ENCODE data around the gene CUL4A. TPM values are rescaled to one million over a fixed set of nuclear protein-coding genes. Genes with fewer than 3 reads are reported as not detected.

Gene CUL4A
- total and polyA plus RNA-seq, 9 of the 15 experiments (the other 6 are each of a cell fraction or from before 2014, with no cell fraction given): 21.1 to 92.0 (median 63.2) TPM

- peak in 1 of 2 experiments; percentile 22; a peak in 2 of 4 replicates for TF ChIP-seq NONO (IDR thresholded peaks at IDR 0.05; ENCODE audit: low read depth in 2 of 2, low read length in 1 of 2)
- peak; percentile 75; the same call in 1 of the 2 replicates for TF ChIP-seq SMAD4 (CRISPR knock-in tag; conservative IDR thresholded peaks at IDR 0.05)
- TF ChIP-seq PRPF4 (IDR thresholded peaks at IDR 0.05; ENCODE audit: insufficient read depth, low read depth, low read length, poor library complexity, severe bottlenecking): peak; percentile 33
- peak; percentile 37; the same call in 1 of the 2 replicates for TF ChIP-seq ATF3 (IDR thresholded peaks at IDR 0.05)
- 0 out of 2 replicates have a peak, but pooled peaks have one; percentile 46 for TF ChIP-seq ATF3 (CRISPR knock-in tag; conservative IDR thresholded peaks at IDR 0.05)
- TF ChIP-seq TFAP4 (CRISPR knock-in tag; IDR thresholded peaks at IDR 0.05; ENCODE audit: borderline replicate concordance): peak; percentile 69; the same call in 1 of the 2 replicates
- TF ChIP-seq GTF2E2 (tag; IDR thresholded peaks at IDR 0.05): peak; percentile 92
- TF ChIP-seq ZNF589 (CRISPR knock-in tag; IDR thresholded peaks at IDR 0.05; ENCODE audit: low read depth): 0 out of 2 replicates have a peak, but pooled peaks have one; percentile 47
- TF ChIP-seq ZNF395 (CRISPR knock-in tag; IDR thresholded peaks at IDR 0.05): peak; percentile 81; the same call in 1 of the 2 replicates
- TF ChIP-seq HNRNPK (IDR thresholded peaks at IDR 0.05; ENCODE audit: low read depth, low read length, poor library complexity, severe bottlenecking): no peak
- TF ChIP-seq NR2C2 (CRISPR knock-in tag; IDR thresholded peaks at IDR 0.05): peak; percentile 46; the same call in 1 of the 2 replicates
- TF ChIP-seq NR2C2 (tag; IDR thresholded peaks at IDR 0.05): peak; percentile 79
- TF ChIP-seq NR1H2 (CRISPR knock-in tag; IDR thresholded peaks at IDR 0.05): 0 out of 2 replicates have a peak, but pooled peaks have one; percentile 24
- peak; percentile 97 for TF ChIP-seq ZFX (CRISPR knock-in tag; IDR thresholded peaks at IDR 0.05)
- peak; percentile 88 for TF ChIP-seq ZC3H11A (IDR thresholded peaks at IDR 0.05; ENCODE audit: low read depth, low read length)
- TF ChIP-seq TAF7 (tag; IDR thresholded peaks at IDR 0.05): 0 out of 2 replicates have a peak, but pooled peaks have one; percentile 21
- TF ChIP-seq CTCFL (IDR thresholded peaks at IDR 0.05; ENCODE audit: borderline replicate concordance, insufficient read depth, low read depth, low read length, poor library complexity, severe bottlenecking): no peak
- peak; percentile 17; the same call in 1 of the 2 replicates for TF ChIP-seq CBX1 (IDR thresholded peaks at IDR 0.05; ENCODE audit: low read depth)
Measured at GRCh38 chr13:113208421-113209335, 735 bp upstream of the CUL4A start, which contains the start of gene PCID2 (continued).

Measured in K562 (cell line).